ENCODE measurements around the gene ZNF576. TPM values are rescaled to one million over a fixed set of nuclear protein-coding genes. Genes with fewer than 3 reads are reported as not detected.

ZNF576 gene
- total and polyA plus RNA-seq, 2 of the 13 experiments (the other 11 are each of a cell fraction or from before 2014, with no cell fraction given), result 7.2 to 9.6 TPM

DNA sequence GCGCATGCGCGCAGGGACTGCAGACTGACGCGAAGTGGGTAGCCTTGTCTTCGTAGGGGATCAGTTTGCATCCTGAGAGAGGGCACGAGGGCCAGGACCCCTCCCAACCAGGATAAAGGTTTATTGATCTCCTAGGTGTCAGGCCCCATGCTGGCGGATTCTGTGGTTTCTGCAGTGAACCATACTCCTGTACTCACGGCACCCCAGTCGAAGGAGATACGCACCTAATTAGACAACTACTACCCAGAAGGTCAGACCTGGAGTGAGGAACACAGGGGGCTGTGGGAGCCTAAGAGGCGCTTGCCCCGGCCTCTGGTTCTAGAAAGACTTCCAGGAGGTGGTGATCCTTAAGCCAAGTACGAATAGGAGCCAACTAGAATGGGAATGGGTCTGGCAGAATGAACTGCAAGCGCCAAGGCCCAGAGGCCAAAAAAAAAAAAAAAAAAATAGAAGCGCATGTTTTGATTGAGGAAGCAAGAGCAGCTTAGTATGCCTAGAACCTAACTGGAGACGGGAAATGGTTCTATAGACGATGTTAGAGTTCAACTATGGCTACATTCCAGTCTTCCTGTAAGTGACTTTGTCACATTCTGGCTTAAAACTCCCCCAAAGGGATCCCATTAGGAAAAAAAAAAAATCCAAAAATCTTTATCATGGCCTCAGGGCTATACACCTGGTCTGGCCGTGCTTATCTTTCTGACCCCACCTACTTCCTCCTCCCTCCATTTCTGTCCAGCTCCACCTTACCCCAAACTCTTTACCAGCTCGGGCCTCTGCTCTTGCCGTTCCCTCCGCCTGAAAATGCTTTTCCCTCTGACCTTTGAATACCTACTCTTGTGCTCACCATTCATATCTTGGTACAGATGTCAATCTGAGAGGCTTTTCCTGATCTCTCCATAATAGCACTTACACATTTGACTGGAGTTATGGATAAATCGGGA, 23.9 kb downstream of the ZNF576 start (continued):
- TF ChIP-seq MBNL3 (CRISPR knock-in tag; conservative IDR thresholded peaks at IDR 0.05) (no peak), SOX13 (IDR thresholded peaks at IDR 0.05) (no peak), SOX13 (CRISPR knock-in tag; conservative IDR thresholded peaks at IDR 0.05 in 1 of 2, IDR thresholded peaks at IDR 0.05 in 1 of 2) (no peak), ZNF24 (IDR thresholded peaks at IDR 0.05) (no peak), RCOR2 (CRISPR knock-in tag; IDR thresholded peaks at IDR 0.05) (no peak), NBN (conservative IDR thresholded peaks at IDR 0.05) (no peak), ZNF124 (CRISPR knock-in tag; IDR thresholded peaks at IDR 0.05) (no peak), ZNF652 (CRISPR knock-in tag; IDR thresholded peaks at IDR 0.05; ENCODE audit: borderline replicate concordance, low read depth) (no peak)
- TF ChIP-seq, protein P1, sequence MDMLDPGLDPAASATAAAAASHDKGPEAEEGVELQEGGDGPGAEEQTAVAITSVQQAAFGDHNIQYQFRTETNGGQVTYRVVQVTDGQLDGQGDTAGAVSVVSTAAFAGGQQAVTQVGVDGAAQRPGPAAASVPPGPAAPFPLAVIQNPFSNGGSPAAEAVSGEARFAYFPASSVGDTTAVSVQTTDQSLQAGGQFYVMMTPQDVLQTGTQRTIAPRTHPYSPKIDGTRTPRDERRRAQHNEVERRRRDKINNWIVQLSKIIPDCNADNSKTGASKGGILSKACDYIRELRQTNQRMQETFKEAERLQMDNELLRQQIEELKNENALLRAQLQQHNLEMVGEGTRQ (IDR thresholded peaks at IDR 0.05; ENCODE audit: low read depth, low read length), result no peak
- TF ChIP-seq, protein P1 (CRISPR knock-in tag; IDR thresholded peaks at IDR 0.05; ENCODE audit: borderline replicate concordance), result no peak

DNA sequence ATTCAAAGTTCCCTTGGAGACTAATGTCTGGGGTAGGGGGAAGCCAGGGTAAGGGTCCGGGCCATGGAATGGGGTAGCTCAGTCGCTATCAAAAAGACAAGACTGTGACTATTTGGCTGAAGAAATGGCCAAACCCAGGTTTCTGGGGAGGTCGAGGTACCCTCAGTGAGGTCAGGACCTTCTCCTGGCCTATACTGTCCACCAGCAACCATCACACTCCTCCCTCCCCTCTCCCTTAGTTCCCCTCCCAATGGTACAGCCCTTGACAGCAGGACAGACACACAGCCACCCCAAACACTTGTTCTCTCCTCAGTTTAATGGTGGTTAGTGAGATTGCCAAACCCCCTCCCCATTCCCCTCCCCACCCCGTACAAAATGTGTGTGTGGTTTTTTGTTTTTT, 25.7 kb downstream of the ZNF576 start:
- POLR2A ChIA-PET, result interaction anchor here (1.0 kb wide), 1 partner anchor 26 kb away, joined by 3 read pairs; the partner anchor contains the start of genes IRGQ and ZNF576
- no peak overlapping the region for H2AFZ ChIP-seq (ENCODE audit: low read length)
- H3K4me2 ChIP-seq (ENCODE audit: low read depth, low read length), result no peak overlapping the region
- DNase-seq (ENCODE audit: low spot score) (no peak), ATAC-seq (no peak), FAIRE-seq (no peak)
- peaks cover 11% of the 10 kb centered on the region for H3K79me2 ChIP-seq (ENCODE audit: insufficient read depth, low read length)
- CTCF ChIA-PET (ENCODE audit: low intra/inter-chr PET ratio, low total read pairs), result no interaction called here
- in situ Hi-C loops (cut with HindIII; ENCODE audit: extremely low pct_ligation_motif_present, low pct_unique_long_range_greater_than_20kb), result no loop called here
- H3K27me3 ChIP-seq (ENCODE audit: control insufficient read depth in 1 of 2, insufficient read depth in 2 of 2, low read length in 2 of 2), result no peaks in the 10 kb centered on the region
- 88% methylated on average over 4 of the region's 4 CpGs for WGBS (ENCODE audit: low lambda C conversion rate)
- no TSS peak for BruUV-seq (replicated peaks)
- no peak overlapping the region for H3K9ac ChIP-seq (ENCODE audit: insufficient read depth, low read depth, low read length)
- no peaks in the 10 kb centered on the region for H4K20me1 ChIP-seq (ENCODE audit: insufficient read depth, low read length)
- H3K4me3 ChIP-seq (replicated peaks in 1 of 3; ENCODE audit: insufficient read depth in 1 of 3, low read depth in 2 of 3, low read length in 3 of 3), result no peak overlapping the region
- H3K4me1 ChIP-seq (ENCODE audit: insufficient read depth, low read length), result peaks cover 24% of the 10 kb centered on the region
- intact Hi-C loops (cut with micrococcal nuclease; ENCODE audit: unreplicated experiment), result no loop called here
- H3K9me3 ChIP-seq (ENCODE audit: low read length), result no peaks in the 10 kb centered on the region
- H3K27ac ChIP-seq (ENCODE audit: extremely low read length, insufficient read depth, low read length), result no peak overlapping the region
- H3K36me3 ChIP-seq (replicated peaks in 1 of 2; ENCODE audit: control insufficient read depth in 1 of 2, insufficient read depth in 2 of 2, low read length in 2 of 2), result peaks cover 0 to 2% of the 10 kb centered on the region in 2 experiments; a peak in 1 of 5 replicates
- no peak for TF ChIP-seq MZF1 (CRISPR knock-in tag; IDR thresholded peaks at IDR 0.05; ENCODE audit: borderline replicate concordance)
- TF ChIP-seq GATAD2A (CRISPR knock-in tag; IDR thresholded peaks at IDR 0.05), result no peak
- no peak for TF ChIP-seq THAP7 (CRISPR knock-in tag; IDR thresholded peaks at IDR 0.05)
- TF ChIP-seq, protein P2, sequence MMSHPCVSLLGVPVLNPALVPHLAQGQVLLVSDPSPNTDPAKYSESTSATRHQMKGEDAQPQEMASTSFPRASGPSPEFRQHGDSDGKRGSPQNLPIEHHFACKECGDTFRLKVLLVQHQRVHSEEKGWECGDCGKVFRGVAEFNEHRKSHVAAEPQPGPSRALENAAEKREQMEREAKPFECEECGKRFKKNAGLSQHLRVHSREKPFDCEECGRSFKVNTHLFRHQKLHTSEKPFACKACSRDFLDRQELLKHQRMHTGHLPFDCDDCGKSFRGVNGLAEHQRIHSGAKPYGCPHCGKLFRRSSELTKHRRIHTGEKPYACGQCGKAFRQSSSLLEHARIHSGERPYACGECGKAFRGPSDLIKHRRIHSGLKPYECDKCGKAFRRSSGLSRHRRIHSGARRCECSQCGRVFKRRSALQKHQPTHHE (CRISPR knock-in tag; IDR thresholded peaks at IDR 0.05; ENCODE audit: borderline replicate concordance), result no peak
- TF ChIP-seq MTF1 (CRISPR knock-in tag; IDR thresholded peaks at IDR 0.05), result no peak
- no peak for TF ChIP-seq ZNF781 (CRISPR knock-in tag; IDR thresholded peaks at IDR 0.05; ENCODE audit: borderline replicate concordance, not compliant biosample characterization)
- TF ChIP-seq ETV5 (CRISPR knock-in tag; IDR thresholded peaks at IDR 0.05; ENCODE audit: borderline replicate concordance), result no peak
- TF ChIP-seq POLR2AphosphoS5 (IDR thresholded peaks at IDR 0.05; ENCODE audit: low read depth, low read length), result no peak
- no peak for TF ChIP-seq ZNF10 (CRISPR knock-in tag; IDR thresholded peaks at IDR 0.05; ENCODE audit: borderline replicate concordance, low read depth)
- no peak for TF ChIP-seq TRIM24 (CRISPR knock-in tag; IDR thresholded peaks at IDR 0.05)
- TF ChIP-seq BHLHE40 (IDR thresholded peaks at IDR 0.05; ENCODE audit: low read length), result no peak
